ES-I3 (cell line): ENCODE results near the gene NPY.

ENCODE experiments used
- H3K36me3 ChIP-seq: 2 replicates; pipeline ENCODE4 v1.6.1; 2013; ENCODE audit warnings: mild to moderate bottlenecking, low read length, control low read depth, moderate library complexity; ENCODE audit not compliant: insufficient read depth
- H3K4me1 ChIP-seq: 2 replicates; pipeline ENCODE4 v1.6.1; 2013; ENCODE audit warnings: mild to moderate bottlenecking, control low read depth, low read length; ENCODE audit not compliant: insufficient read depth
- H3K9ac ChIP-seq: 2 replicates; pipeline ENCODE4 v1.6.1; 2013; ENCODE audit warnings: low read depth, mild to moderate bottlenecking, low read length, moderate library complexity
- H3K9me3 ChIP-seq: 2 replicates; pipeline ENCODE4 v1.6.1; 2013; ENCODE audit warnings: mild to moderate bottlenecking, low read length, moderate library complexity; ENCODE audit not compliant: control insufficient read depth, insufficient read depth

Gene NPY

GRCh38 chr7:24328894-24329293 lies 44.9 kb downstream of the NPY start:
- no peaks in the 10 kb centered on the region for H3K4me1 ChIP-seq
- no peaks in the 10 kb centered on the region; the same call in 1 of the 2 replicates for H3K36me3 ChIP-seq
- H3K9ac ChIP-seq: no peak overlapping the region
- H3K9me3 ChIP-seq: no peaks in the 10 kb centered on the region; the same call in 1 of the 2 replicates

- Histone ChIP-seq H3K36me3 (no peaks in the 10 kb centered on the region; the same call in 1 of the 2 replicates), H3K9ac (no peak overlapping the region), H3K9me3 (no peaks in the 10 kb centered on the region), H3K4me1 (peaks cover 23% of the 10 kb centered on the region)
These were observed 50.0 kb downstream of the NPY start for GRCh38 chr7:24334012-24334411.

- Histone ChIP-seq H3K9me3 (no peaks in the 10 kb centered on the region), H3K4me1 (peaks cover 23% of the 10 kb centered on the region), H3K36me3 (no peaks in the 10 kb centered on the region; the same call in 1 of the 2 replicates), H3K9ac (no peak overlapping the region)
These were observed 50.6 kb downstream of the NPY start for GRCh38 chr7:24334627-24335026.

GRCh38 chr7:24336461-24336860 lies 52.5 kb downstream of the NPY start:
- Histone ChIP-seq H3K36me3 (no peaks in the 10 kb centered on the region; the same call in 1 of the 2 replicates), H3K9ac (no peak overlapping the region), H3K4me1 (peaks cover 23% of the 10 kb centered on the region), H3K9me3 (no peaks in the 10 kb centered on the region)

- no peak overlapping the region for H3K9ac ChIP-seq
- H3K4me1 ChIP-seq: peaks cover 30% of the 10 kb centered on the region
- no peaks in the 10 kb centered on the region for H3K9me3 ChIP-seq
- H3K36me3 ChIP-seq: no peaks in the 10 kb centered on the region; the same call in 1 of the 2 replicates
These were observed 53.2 kb downstream of the NPY start for GRCh38 chr7:24337180-24337579.

GRCh38 chr7:24339575-24339974 lies 55.6 kb downstream of the NPY start:
- Histone ChIP-seq H3K9me3 (no peaks in the 10 kb centered on the region), H3K9ac (no peak overlapping the region), H3K36me3 (no peaks in the 10 kb centered on the region; the same call in 1 of the 2 replicates), H3K4me1 (peaks cover 33% of the 10 kb centered on the region)

- H3K4me1 ChIP-seq: peaks cover 33% of the 10 kb centered on the region
- no peaks in the 10 kb centered on the region; the same call in 1 of the 2 replicates for H3K36me3 ChIP-seq
- no peak overlapping the region for H3K9ac ChIP-seq
- H3K9me3 ChIP-seq: no peaks in the 10 kb centered on the region
These were observed 56.7 kb downstream of the NPY start for GRCh38 chr7:24340727-24341126.
